Activated gamma-delta T cell treated with anti-CD3 and anti-CD28 coated beads, Interleukin-2, amount 50 U/mL, for 16 hours (primary cell): ENCODE measurements around the gene RECK.
A peak's percentile ranks its signal among the peaks of the same experiment; 100 is the strongest.
"Not testable (repeated sequence)": the region's sequence is repeated elsewhere in the genome, so short reads cannot be mapped to it uniquely, and the experiment has no call there.

ENCODE experiments used
- DNase-seq: peaks from one replicate; pipeline ENCODE4 v3.0.0-alpha.2; 2020; ENCODE audit warnings: low read depth

The RECK gene

GRCh38 chr9:36158917-36159316 lies 122.2 kb downstream of the RECK start:
- DNase-seq: no peak

GRCh38 chr9:36159509-36159908 lies 122.8 kb downstream of the RECK start:
- DNase-seq: not testable (repeated sequence)

GRCh38 chr9:36160126-36160525 lies 123.4 kb downstream of the RECK start:
- not testable (repeated sequence) for DNase-seq

DNA sequence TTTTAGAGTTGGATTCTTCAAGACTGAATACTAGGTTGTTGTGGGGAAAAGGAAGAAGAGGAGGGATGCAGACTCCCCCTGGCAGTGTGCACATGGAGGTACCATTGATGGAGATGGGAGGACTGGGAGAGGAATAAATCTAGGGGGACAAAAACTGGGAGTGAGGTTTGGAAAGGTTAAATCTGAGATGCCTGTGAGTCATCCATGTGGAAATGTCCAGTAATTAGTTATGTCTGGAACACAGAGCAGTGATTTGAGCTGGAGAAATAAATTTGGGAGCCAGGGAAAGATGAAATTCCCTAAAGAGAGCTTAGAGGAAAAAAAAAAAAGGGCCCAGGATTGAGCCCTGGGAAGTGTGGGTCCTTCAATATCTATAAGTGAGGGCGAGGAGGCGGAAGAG lies 124.5 kb downstream of the RECK start:
- DNase-seq: no peak

- DNase-seq: no peak
Measured at GRCh38 chr9:36162211-36162738, 125.6 kb downstream of the RECK start.

DNA sequence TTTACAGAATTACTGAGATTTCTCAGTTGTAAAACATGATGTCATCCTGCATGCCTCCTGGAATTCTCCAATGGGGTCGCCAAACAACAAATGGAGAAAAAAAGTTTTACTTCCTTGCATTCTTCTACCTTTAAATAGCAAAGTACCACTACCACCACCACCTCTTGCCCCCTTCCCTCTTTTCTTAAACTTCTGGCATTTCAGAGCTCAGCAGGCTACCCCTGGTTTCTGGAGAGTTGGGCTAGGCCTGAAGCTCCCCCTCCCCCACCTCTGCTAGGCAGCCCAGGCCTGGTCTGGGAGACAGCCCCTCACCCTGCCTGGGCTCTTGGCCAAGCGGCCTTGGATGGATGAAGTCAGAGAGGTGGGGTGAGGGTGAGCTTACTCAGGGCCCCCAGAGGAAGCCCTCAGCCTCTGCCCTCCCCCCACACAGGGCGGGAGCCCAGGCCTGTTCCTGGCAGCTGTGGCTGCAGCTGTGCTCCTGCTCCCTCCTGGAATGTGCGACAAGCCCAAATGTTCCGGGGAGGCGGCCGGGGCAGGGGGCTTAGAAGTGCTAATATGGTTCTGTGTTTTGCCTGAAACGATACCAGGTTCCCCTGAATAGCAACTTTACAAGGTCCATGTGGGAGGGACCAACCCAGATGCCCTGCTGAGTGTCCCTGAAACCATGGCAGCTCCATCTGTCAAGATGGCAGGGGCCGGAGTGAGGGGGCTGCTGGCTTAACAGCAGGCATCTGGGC lies 126.5 kb downstream of the RECK start:
- DNase-seq: no peak

DNA sequence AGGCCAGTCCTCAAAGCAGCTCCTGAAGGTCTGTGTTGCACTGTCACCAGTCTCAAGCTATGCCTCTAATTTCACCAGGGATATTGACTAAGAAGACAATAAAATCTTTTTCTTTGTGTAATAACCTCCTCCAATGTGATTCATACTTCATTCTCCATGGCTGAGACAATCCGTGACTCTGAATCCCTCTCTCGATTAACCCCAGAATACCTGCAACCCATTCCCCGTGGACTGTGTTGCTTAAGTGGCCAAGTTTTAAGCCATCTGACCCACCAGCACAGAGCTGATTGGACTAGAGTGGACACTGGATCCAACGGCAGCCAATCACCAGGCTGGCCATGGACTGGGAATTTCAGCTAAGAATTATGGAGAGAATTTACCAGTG lies 127.1 kb downstream of the RECK start:
- no peak for DNase-seq

GRCh38 chr9:36164372-36164771 lies 127.7 kb downstream of the RECK start:
- no peak for DNase-seq

- DNase-seq: no peak
Measured at GRCh38 chr9:36164989-36165388, 128.3 kb downstream of the RECK start.

- no peak for DNase-seq
Measured at GRCh38 chr9:36165826-36166167, 129.1 kb downstream of the RECK start.

DNA sequence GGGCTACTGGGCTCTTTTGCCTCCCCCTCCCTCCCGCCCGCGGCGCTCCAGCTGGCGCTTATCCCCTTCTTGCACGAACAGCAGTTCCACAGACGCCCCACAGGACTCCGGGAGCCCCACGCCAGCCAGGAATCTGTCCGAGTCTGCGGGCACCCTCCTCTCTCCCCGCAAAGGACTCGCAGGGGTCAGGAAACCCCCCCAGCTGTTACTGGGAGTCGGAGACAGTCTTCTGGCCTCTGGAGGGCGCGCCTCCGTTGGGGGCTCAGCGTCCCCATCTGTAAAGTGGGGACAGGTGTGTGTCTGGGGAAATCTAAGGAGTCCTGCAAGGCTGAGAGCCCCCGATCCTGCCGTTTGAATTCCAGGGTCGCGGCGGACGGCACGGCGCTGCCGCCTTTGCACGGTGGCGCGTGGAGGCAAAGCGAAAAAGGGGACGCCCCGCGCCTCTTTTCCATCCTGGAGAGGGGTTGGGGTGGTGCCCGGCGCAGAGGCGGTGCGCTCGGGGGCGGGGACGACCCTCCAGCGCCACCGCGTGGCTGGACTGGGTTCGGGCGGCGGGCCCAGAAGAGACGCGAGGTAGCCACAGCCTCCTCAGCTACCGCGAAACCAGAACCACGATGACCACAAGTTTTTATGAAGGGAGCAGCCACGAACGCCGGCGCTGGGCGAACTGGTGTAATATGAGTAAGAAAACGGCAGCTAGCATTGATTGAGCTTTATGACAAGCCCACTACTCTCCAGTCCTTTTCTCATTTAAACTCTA lies 129.6 kb downstream of the RECK start:
- peak; percentile 71 for DNase-seq

- DNase-seq: no peak
Measured at GRCh38 chr9:36169166-36169565, 132.5 kb downstream of the RECK start, which contains the start of gene CCIN. TSS of gene CCIN (plus strand) at chr9:36169388. CDS start at chr9:36169503, 115 bp downstream.

GRCh38 chr9:36169708-36170107 lies 133.0 kb downstream of the RECK start:
- no peak for DNase-seq

DNA sequence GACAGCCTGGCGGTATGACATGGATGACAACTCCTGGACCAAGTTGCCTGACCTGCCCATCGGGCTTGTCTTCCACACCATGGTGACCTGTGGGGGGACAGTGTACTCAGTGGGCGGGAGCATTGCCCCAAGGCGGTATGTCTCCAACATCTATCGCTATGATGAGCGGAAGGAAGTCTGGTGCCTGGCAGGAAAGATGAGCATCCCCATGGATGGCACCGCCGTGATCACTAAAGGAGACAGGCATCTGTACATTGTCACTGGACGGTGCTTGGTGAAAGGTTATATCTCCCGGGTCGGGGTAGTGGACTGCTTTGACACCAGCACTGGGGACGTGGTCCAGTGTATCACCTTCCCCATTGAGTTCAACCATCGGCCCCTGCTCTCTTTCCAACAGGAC lies 133.8 kb downstream of the RECK start:
- no peak for DNase-seq

- DNase-seq: no peak
Measured at GRCh38 chr9:36173861-36174260, 137.1 kb downstream of the RECK start.
